Measurements from ENCODE around the gene RPS16. TPM values are rescaled to one million over a fixed set of nuclear protein-coding genes. Genes with fewer than 3 reads are reported as not detected.
A peak's percentile ranks its signal among the peaks of the same experiment; 100 is the strongest.

Gene RPS16
- total RNA-seq, 1 donor from 2014 or later = 1,378 TPM

DNA sequence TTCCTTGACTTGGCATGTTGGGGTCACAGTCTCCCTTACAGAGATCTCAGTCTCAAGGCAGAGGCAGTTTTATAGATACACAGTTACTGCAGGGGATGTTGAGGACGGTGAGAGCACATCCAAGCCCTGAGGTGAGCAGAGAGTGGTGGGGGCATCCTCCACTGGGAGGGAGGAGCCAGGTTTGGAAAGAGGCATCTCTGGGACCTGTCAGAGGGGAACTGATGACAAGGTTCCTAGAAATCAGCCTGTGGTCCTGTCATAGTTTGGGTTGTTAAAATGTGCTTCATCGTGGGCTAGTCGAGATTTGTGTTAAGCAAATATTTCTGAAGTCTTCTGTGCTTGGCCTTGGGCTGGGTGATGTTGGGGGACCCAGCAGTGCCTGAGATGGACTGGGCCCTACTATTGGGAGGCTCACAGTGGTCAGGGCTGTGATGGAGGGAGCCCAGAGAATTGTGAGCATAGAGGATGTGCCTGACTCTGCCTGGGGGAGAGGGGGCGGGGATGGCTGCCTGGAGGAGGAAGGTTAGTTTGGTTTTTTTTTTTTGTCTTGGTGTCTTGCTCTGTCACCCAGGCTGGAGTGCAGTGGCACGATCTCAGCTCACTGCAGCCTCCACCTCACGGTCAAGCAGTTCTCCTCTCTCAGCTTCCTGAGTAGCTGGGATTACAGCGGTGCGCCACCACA, 13.5 kb upstream of the RPS16 start:
- DNase-seq (ENCODE audit: low spot score) = no peak

DNA sequence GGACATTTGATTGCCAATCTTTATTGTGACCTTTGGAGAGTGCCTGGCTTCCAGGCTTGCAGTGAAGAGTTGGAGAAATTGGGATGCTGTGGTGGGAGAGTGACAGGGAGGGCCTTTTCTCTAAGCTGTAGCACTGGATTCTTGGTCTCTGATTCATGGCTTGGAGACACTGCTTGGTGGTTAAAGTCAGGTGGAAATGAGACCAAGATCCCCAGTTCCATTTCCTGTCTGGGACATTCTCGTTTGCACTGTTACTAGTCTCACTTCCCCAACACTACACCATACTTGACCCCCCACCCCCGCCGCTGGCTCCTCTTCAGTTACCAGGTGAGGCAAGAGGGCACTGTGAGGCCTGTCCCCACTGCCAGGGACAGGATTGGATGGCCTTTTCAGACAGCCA, 12.5 kb upstream of the RPS16 start:
- no peak for DNase-seq (ENCODE audit: low spot score)

DNA sequence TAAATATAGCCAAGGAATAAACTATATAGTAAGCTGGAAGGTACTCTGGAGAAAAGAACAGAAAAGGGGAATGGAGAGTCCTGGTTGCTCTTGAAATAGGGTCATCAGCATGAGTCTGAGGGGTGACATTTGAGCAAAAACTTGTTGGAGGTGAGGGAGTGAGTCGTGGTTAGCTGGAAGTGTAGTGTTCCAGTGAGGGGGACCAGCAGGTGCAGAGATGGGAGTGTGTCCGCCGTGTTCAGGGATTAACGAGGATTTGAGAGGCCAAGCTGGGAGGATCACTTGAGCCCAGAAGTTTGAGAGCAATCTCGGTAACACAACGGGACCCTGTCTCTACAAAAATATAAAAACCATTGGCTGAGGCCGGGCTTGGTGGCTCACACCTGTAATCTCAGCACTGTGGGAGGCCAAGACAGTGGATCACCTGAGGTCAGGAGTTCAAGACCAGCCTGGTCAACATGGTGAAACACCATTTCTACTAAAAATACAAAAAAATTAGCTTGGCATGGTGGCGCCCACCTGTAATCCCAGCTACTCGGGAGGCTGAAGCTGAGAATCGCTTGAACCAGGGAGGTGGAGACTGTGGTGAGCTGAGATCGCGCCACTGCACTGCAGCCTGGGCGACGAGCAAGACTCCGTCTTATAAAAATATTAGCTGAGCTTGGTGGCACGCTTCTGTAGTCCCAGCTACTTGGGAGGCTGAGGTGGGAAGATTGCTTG, 10.8 kb upstream of the RPS16 start:
- DNase-seq (ENCODE audit: low spot score) = no peak

DNA sequence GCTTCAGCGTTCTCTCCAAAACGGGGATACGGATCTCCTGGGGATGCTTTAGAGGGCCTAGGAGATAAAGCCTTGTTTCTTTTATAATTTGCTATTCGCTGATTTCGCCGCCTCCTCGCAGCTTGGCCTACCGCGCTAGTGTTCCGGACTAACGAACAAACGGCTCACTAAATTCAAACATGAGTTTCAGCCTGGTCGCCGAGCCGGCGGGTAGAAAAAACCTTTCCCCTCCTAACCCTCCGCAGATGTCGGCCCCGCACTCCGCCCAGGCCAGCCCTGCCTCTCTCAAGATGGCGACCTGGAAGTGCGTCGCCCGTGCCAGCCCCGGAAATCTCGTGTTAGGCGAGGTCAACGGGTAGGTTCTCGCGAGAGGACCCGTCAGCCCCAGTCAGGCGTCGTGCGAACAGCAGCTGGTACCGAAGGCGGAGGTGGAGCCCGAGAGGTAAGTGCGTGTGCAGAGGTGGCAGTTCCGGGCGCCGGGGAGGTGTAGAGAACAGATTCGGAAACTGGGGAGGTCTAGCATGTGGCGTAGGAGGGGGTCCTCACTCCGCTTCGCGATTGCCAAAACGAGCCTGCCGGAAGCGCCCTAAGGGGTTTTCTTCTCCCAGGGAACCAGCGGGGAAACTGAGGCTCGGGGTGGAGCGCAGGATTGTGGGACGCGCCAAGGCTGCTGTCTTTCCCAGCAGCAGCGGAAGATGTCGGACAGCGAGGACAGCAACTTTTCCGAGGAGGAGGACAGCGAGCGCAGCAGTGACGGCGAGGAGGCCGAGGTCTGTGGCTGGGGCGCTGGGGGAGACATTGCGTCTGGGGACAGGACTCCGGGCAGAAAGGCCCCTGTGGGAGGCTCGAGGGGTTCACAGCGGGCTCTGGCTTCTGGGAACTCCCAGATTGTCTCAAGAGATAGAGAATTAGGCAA, 9.7 kb upstream of the RPS16 start, which contains the start of gene SUPT5H:
Gene SUPT5H (plus strand): TSS at position 387 of the 916 bp plus-strand sequence. CDS start 309 bp downstream, at position 696.
- DNase-seq (ENCODE audit: low spot score) = peak; percentile 98

DNA sequence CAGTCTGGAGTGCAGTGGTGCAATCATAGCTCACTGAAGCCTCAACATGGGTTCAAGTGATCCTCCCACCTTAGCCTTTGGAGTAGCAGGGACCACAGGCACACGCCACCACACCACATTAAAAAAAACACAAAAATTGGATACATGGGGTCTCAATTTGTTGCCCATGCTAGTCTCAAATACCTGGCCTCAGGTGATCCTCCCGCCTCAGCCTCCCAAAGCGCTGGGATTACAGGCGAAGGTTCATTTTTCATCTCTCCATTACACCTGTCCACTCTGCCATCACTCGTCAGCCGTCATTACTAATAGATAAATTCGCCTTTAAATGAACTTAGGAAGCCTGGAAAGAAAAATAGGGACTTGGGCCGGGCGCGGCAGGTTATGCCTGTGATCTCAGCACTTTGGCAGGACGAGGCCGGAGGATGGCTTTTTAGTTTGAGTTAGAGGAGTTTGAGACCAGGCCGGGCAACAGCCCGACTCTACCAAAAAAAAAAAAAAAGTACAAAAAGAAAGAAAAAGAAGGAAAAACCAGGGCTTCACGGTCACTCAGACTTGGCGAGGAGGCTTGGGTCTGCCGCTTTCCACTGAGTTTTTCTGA, 8.9 kb upstream of the RPS16 start:
- no peak for DNase-seq (ENCODE audit: low spot score)

DNA sequence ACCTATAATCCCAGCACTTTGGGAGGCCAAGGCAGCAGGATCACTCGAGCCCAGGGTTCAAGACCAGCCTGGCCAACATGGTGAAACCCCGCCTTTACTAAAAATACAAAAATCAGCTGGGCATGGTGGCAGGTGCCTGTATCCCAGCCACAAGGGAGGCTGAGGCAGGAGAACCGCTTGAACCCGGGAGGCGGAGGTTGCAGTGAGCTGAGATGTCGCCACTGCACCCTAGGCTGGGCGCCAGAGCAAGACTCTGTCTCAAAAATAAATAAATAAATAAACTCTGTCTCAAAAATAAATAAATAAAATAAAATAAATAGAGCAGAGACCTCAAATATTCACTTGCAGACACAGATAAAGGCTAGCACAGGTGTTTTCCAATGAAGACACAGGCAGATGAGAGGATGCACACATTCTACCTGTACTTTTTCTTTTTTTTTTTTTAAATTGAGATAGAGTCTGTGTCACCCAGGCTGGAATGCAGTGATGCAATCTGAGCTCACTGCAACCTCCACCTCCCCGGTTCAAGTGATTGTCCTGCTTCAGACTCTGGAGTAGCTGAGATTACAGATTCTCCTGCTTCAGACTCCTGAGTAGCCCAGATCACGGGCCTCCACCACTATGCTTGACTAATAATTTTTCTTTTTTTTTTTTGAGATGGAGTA, 2.7 kb upstream of the RPS16 start:
- no peak for DNase-seq (ENCODE audit: low spot score)

DNA sequence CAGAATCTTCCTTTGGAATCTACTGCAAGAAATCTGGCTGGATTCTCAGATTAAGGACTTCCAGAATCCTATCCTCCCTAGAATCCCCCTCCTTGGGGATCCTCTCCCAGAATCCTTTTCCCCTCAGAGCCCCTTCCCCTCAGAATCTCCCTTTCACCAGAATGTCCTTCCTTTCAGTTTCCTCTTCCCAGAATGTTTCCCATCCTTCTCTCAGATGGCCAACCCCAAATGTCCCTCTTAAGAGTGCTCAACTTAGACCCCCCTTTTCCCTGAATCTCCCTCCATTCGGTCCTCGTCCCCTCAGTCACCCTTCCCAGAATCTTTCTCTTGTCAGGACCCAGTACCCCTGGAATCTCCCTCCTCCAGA, 584 bp upstream of the RPS16 start:
- no peak for DNase-seq (ENCODE audit: low spot score)

DNA sequence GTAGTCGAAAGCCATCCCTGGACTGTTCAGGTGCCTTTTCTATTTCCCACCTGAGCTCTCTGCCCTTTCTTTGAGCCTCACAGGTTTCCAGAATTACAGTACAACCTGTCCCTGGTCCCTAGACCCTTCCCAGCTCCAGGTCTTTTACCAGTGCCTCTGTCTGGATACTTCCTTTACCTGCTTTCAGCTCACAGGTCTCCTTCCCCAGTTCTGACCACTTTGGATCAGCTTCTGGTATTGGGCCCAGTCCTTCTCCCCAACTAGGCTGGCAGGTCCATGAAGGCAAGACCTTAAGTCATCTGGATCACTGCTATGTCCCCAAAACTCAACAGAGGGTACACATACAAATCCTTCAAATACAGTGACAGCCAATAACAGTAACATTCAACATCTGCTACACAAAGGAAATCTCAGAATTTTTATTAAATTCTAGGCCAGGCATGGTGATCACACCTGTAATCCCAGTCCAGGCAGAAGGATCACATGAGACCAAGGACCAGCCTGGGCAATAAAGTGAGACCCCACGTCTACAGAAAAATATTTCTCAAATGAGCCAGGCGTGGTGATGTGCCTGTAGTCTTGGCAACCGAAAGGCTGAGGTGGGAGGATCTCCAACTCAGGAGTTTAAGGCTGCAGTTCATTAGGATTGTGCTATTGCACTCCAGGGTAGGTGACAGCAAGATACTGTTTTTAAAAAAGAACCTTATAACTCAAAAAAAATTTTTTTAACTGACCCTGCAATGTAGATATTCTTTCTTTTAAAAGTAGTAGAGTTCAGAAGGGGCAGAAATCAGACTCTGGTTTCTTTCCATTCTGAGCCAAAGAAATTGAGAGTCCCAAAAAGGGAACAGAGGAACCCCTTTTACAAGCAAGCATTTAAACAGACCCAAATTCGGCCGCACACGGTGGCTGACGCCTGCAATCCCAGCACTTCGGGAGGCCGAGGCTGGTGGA, 1.3 kb downstream of the RPS16 start:
- no peak for DNase-seq (ENCODE audit: low spot score)

DNA sequence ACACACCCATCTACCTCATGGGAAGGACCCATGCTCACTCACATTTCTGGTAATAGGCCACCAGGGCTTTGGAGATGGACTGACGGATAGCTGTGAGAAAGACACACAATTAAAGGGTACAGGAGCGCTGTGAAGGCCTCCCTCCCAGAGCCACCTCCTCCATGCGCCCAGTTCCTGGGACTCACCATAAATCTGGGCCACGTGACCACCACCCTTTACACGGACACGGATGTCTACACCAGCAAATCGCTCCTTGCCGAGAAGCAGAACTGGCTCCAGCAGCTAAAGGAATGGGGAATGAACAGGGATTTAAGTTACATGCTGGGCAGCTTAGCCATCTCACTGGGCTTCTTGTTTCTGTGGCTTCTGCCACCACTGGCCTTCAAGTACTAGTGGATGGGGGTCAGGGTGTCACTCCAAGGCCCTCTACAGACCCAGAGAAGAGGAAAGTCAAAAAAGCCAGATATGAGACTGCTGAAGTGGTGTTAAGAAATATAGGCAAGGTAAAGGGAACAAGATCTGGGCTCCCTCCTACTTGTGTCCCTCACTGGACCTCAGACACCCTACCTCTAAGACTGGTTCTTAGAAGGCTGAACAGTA, 2.2 kb downstream of the RPS16 start:
- DNase-seq (ENCODE audit: low spot score) = no peak

DNA sequence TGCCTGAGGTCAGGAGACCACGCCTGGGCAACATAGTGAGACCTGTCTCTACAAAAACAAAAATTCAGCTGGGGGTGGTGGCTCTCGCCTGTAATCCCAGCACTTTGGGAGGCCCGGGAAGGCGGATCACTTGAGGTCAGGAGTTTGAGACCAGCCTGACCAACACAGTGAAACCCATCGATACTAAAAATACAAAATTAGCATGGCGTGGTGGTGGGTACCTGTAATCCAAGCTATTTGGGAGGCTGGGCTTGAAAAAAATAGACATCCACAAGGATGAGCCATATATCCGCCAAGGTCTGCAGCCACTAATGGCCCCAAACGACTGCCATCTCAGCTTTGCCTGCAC, 3.1 kb downstream of the RPS16 start:
- no peak for DNase-seq (ENCODE audit: low spot score)

DNA sequence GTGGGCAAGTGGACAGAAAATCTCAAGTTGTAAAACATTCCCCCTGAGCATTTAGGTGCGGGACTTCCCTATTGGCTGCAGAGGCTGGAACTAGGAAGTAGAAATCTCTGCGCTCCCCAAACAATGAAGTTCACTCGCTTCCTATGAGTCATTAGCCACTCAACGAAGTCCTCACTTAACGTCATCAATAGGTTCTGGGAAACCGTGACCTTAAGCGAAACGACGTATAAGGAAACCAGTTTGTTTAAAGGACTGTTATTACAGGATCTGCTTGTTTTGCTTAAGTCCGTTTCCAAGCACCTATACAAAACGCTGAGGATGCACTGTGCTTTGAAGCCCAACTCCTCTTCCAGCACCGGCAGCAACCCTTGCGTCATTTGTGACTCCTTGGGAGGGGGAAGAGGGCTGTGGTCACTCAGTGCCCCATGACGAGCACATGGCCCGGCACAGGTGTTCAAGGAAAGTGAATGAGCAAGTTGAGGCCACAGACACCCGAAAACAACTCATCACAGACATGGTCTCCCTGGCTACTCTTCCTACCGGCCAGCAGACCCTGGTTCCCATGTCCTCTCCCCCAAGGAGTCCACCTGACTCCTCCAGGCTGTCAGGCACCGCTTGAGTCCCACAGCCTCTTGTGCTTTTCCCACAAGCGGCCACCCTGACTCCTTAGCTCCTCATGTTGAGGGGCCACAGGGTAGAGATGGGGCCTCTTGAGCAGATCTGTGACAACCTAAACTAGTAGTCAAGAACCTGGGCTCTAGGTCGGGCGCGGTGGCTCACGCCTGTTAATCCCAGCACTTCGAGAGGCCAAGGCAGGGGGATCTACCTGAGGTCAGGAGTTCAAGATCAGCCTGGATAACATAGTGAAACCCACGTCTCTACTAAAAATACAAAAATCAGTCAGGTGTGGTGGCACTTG, 4.8 kb downstream of the RPS16 start:
- DNase-seq (ENCODE audit: low spot score) = peak; percentile 56

DNA sequence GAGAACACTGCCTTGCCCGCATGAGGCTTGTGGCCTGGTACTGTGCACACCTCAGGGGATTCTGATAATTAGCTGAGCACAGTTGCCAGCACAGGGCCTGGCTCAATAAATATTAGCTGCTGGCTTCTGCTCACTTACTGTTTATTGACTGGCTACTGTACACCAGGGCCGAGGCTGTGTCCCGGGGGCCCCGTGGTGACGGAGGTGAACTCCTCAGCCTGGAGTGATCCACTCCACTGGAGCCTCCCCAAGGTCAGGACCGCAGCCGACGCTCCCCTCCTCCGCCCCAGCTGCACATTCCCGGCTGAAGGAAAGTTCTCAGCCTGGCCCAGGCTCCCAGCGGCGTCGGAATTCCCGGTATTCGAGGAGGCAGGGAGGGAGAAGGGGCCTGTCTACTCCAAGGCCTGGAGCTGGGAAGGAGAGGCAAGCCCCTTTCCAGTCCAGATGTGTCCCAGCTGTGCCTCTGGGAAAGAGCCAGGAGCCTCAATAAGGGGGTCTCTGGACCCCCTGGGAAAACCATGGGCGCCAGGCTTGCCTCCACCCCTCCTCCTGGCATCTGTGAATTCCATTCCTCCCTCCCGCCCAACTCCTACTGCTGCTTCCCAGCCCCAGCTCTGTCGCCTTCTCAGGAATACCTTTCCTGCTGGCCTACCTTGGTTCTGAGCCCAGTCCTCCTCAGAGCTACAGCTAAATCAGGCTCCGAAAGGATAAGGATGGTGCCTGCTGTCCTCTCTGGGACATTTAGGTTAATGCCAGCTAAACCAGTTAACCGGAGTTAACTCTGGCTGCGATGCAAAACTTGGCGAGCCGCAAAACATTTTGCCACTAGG, 7.3 kb downstream of the RPS16 start:
- DNase-seq (ENCODE audit: low spot score) = peak; percentile 65

DNA sequence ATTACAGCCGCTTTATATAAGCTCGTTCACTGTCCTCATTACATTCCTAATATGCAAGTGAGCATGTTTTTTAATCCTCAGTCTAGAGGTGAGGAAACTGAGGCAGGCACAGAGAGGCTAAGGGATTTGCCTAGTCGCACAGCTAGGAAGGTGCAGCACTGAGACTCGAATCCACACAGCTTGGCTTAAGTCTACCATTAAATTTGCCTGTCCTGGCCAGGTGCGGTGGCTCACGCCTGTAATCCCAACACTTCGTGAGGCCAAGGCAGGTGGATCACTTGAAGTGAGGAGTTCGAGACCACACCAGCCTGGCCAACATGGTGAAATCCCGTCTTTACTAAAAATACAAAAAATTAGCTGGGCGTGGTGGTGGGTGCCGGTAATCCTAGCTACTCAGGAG, 8.0 kb downstream of the RPS16 start:
- no peak for DNase-seq (ENCODE audit: low spot score)

DNA sequence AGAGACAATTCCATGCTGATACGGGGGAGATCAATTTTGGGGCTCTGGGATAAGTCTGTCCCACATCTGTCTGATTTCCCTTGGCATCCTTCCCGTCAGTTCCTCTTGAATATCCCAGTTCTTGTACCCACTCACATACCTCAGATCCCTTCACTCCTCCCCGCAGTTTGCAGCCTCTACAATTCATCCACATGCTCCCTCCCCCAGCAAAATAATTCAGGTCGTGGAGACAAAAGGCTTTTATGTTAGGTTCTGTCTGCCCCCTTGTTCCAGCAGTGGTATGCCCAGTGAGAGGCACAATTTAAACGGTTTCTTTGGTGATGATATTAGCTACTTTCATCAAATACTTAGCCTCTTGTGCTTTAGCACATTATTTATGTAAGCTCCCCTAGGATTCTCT, 9.6 kb downstream of the RPS16 start:
- no peak for DNase-seq (ENCODE audit: low spot score)

DNA sequence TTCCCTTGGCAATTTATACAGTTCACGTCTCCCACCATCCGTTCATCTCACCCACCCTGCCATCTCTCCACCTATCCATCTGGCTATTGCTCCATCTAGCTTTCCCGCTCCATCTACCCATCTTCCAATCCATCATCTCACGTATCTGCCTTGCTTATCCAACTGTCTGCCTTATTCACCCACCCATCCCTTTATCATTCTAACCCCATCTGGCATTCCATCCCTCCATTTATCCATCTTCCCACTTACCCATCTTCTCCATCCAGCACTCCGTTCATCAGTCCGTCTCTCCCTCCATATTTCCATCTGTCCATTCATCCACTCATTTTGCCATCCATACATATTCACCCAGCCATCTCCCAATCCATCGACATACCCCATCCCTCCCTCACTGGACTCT, 10.0 kb downstream of the RPS16 start:
- DNase-seq (ENCODE audit: low spot score) = no peak

DNA sequence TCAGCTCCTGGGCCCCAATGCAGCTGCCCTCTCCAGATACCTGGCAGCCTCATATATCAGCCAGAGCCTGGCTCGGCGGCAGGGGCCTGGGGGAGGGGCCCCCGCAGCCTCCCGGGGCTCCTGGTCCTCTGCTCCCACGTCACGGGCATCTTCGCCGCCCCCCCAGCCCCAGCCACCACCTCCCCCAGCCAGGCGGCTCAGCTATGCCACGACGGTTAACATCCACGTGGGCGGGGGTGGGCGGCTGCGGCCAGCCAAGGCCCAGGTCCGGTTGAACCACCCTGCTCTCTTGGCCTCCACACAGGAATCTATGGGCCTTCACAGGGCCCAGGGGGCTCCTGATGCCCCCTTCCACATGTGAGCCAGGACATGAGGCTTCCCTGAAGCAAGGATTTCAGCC, 10.8 kb downstream of the RPS16 start:
- DNase-seq (ENCODE audit: low spot score) = no peak

DNA sequence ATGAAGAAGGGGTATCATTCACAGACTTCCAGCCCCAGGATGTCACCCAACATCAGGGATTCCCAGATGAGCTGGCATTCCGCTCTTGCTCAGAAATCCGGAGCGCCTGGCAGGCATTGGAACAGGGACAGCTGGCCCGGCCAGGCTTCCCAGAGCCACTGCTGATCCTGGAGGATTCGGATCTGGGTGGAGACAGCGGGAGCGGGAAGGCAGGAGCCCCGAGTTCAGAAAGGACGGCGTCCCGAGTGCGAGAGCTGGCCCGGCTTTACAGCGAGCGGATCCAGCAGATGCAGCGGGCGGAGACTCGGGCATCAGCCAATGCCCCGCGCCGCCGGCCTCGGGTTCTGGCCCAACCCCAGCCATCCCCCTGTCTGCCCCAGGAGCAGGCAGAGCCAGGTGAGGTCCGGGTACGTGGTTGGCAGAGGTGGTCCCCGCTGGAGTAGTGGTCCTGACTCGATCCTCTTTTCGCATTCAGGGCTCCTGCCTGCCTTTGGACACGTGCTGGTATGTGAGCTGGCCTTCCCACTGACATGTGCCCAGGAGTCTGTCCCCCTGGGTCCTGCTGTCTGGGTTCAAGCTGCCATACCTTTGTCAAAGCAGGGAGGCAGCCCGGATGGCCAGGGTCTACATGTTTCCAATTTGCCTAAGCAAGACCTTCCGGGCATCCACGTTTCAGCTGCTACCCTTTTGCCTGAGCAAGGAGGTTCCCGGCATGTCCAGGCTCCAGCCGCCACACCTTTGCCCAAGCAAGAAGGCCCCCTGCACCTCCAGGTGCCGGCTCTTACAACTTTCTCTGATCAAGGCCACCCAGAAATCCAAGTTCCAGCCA, 12.3 kb downstream of the RPS16 start:
- no peak for DNase-seq (ENCODE audit: low spot score)

Measured in mucosa of gallbladder (tissue), 1 donor.